Coronary artery (tissue), 2 donors: ENCODE results near the gene C16orf78.
A peak's percentile ranks its signal among the peaks of the same experiment; 100 is the strongest.

Experiments used
- DNase-seq: peaks from one replicate; pipeline ENCODE4 v3.0.0-alpha.2; 2017; ENCODE audit warnings: low spot score
- H3K27ac ChIP-seq, 2 donors: fragments of 200-600 bp; sonication (generic); one replicate each; pipeline ENCODE4 v1.5.1; 2016 to 2019
- H3K4me3 ChIP-seq: fragments of 200-600 bp; sonication (generic); 2 replicates; pipeline ENCODE4 v1.5.1; 2016; ENCODE audit warnings: mild to moderate bottlenecking, moderate library complexity
- TF ChIP-seq, protein P1 (sequence below): fragments of 200-600 bp; sonication (generic); IDR thresholded peaks from one replicate; pipeline ENCODE4 v1.5.1; 2019; ENCODE audit warnings: antibody characterized with exemption

The C16orf78 gene

GRCh38 chr16:49439050-49439449 is 65.4 kb downstream of the C16orf78 start:
- no peak overlapping the region for H3K27ac ChIP-seq
- H3K4me3 ChIP-seq, result no peak overlapping the region
- TF ChIP-seq, protein P1, sequence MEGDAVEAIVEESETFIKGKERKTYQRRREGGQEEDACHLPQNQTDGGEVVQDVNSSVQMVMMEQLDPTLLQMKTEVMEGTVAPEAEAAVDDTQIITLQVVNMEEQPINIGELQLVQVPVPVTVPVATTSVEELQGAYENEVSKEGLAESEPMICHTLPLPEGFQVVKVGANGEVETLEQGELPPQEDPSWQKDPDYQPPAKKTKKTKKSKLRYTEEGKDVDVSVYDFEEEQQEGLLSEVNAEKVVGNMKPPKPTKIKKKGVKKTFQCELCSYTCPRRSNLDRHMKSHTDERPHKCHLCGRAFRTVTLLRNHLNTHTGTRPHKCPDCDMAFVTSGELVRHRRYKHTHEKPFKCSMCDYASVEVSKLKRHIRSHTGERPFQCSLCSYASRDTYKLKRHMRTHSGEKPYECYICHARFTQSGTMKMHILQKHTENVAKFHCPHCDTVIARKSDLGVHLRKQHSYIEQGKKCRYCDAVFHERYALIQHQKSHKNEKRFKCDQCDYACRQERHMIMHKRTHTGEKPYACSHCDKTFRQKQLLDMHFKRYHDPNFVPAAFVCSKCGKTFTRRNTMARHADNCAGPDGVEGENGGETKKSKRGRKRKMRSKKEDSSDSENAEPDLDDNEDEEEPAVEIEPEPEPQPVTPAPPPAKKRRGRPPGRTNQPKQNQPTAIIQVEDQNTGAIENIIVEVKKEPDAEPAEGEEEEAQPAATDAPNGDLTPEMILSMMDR, result no peak
- no peak for DNase-seq

GRCh38 chr16:49439676-49440075 is 66.1 kb downstream of the C16orf78 start:
- no peak overlapping the region for H3K4me3 ChIP-seq
- TF ChIP-seq, protein P1, result no peak
- no peak for DNase-seq
- H3K27ac ChIP-seq, result no peak overlapping the region

DNA sequence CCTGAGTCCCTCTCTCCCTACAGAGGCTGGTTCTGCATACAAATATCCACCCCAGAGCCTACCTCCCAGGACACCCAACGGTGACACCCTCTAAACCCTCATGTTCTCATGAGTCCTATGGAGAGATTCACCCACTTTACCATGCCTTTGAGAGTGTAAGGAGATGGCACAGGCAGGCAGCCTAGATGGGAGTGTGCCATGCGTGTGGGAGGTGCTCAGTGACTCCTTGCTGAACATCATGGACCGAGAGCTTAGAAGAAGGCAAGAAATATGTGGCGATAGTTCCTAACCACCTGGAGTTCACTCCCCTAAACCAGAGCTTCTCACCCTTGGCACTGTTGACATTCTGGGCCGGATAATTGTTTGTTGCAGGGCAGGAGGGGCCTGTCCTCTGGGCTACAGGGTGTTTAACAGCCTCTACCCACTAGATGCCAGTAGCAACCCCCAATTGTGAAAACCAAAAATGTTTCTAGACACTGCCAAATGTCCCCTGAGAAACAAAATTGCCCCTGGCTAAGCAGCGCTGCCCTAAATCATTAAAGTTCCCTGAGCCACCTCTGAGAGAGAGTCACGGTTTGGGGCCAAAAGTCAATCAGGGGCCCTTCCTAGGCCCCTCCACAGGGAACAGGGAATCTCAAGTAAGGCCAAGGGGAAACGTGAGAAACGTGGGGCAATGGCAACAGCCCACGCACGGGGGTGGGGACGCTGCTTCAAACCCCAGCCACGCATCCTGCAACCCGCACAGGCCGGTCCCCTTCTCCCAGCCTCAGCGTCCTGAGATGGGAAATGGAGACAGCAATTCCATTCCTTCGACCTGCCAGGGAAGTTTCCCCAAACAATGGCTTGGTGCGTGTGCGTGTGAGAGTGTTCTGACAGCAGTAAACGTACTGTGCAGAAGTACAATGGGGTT is 66.8 kb downstream of the C16orf78 start:
- Histone ChIP-seq H3K27ac (no peak overlapping the region), H3K4me3 (no peak overlapping the region)
- TF ChIP-seq, protein P1, result no peak
- no peak for DNase-seq

DNA sequence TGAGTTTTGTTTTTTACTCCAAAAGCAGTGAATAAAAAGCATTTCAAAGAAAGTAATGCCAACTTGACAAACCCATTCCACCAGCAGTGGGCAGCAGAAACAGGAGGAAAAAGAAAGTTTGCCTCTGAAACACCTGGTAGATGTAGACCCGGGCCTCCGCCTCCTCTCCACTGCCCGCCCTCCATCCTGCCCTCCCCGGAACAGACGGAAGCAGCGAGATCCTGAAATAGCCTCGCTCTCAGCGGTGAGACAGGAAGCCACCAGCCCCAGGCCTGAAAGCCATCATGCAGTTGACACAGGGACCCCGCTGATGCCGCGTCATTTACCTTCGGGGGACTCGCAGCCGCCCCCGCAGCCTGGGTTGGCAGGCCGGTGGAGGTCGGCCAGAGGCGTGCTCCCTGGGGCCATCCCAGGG is 67.8 kb downstream of the C16orf78 start:
- TF ChIP-seq, protein P1, result no peak
- no peak overlapping the region for H3K27ac ChIP-seq
- peak overlapping the region; percentile 25 for H3K4me3 ChIP-seq
- DNase-seq, result no peak

DNA sequence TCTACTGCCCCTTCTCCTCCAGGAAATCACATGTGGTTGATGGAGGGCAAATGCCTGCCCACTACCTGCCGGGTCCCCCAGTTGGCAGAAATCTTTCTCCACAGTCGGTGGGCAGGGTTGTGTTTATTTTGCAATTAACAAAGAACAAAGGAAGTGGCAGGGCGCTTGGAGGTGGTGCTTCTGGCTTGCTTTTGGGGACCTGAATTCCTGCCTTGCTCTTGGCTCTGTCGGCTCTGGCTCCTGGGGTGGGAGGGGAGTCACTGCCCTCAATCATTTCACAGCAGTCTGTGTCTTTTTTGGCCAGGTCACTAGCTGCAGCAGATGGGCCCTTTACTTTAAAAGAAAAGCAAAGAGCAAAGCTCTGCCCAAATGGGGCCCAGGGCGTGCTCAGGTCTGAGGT is 69.2 kb downstream of the C16orf78 start:
- TF ChIP-seq, protein P1, result no peak
- Histone ChIP-seq H3K4me3 (no peak overlapping the region), H3K27ac (no peak overlapping the region)
- DNase-seq, result no peak

DNA sequence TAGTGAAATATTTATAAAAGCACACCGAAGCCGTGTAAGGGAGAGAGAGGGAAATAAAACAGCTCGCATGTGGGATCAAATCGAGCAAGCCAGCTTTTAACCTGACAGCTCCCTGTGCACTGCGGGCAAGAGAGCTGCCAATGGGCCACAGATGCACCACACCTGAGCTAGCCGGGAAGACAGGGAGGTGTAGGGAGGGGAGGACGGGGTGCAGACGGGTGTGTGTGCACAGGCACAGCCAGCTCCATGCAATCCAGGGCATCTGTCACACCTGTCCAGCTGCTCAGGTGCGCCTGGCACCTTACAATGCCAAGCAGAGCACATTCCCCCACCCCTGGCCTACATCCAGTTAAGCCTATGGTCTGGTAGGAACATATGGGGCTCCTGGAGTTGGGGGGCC is 70.0 kb downstream of the C16orf78 start:
- no peak overlapping the region for H3K4me3 ChIP-seq
- TF ChIP-seq, protein P1, result no peak
- DNase-seq, result no peak
- no peak overlapping the region for H3K27ac ChIP-seq

- DNase-seq, result no peak
- H3K4me3 ChIP-seq, result no peak overlapping the region
- no peak overlapping the region for H3K27ac ChIP-seq
- TF ChIP-seq, protein P1, result no peak
These were observed 73.2 kb downstream of the C16orf78 start for GRCh38 chr16:49446805-49447204.
